Sigmoid colon (tissue), 4 donors: ENCODE data around the gene SLC16A7.

Experiments used
- CTCF ChIP-seq, 4 experiments: fragments of 450-650 bp in 3 of 4; fragments of 200-600 bp in 1 of 4; IDR thresholded peaks; one replicate each; pipeline ENCODE4 v1.5.1; 2016 to 2019; ENCODE audit warnings: antibody characterized with exemption in 4 of 4, mild to moderate bottlenecking in 3 of 4, moderate library complexity in 2 of 4
- EP300 ChIP-seq, 4 donors: sonication (generic); formaldehyde crosslinking; IDR thresholded peaks; one replicate each; pipeline ENCODE4 v1.6.1; 2017; ENCODE audit warnings: antibody characterized with exemption in 4 of 4
- POLR2A ChIP-seq, 2 donors: fragments of 450-650 bp; IDR thresholded peaks; one replicate each; pipeline ENCODE4 v1.6.1; 2016; ENCODE audit warnings: antibody characterized with exemption in 2 of 2, mild to moderate bottlenecking in 2 of 2, moderate library complexity in 2 of 2
- POLR2AphosphoS5 ChIP-seq, 4 donors: sonication (generic); formaldehyde crosslinking; IDR thresholded peaks; one replicate each; pipeline ENCODE4 v1.6.1; 2017; ENCODE audit warnings: antibody characterized with exemption in 4 of 4

- no peak for TF ChIP-seq POLR2AphosphoS5 (IDR thresholded peaks at IDR 0.05)
- no peak for TF ChIP-seq CTCF (IDR thresholded peaks at IDR 0.05)
- TF ChIP-seq POLR2A (IDR thresholded peaks at IDR 0.05): no peak
- TF ChIP-seq EP300 (IDR thresholded peaks at IDR 0.05): no peak
Measured at GRCh38 chr12:59629890-59630289, 34.1 kb downstream of the SLC16A7 start.
